HL-60 (cell line): ENCODE data around the gene INPP5B.
"Not testable (repeated sequence)": the region's sequence is repeated elsewhere in the genome, so short reads cannot be mapped to it uniquely, and the experiment has no call there.

Experiments used
- DNase-seq, 2 experiments: peaks; one replicate each; pipeline ENCODE4 v3.0.0-alpha.2; 2010 to 2020; ENCODE audit warnings: low read depth in 1 of 2, low spot score in 1 of 2
- H3K27ac ChIP-seq: fragments of 250-450 bp; sonication (Bioruptor Pico); replicated peaks from 2 replicates; pipeline ENCODE4 v1.5.1; 2020; ENCODE audit warnings: mild to moderate bottlenecking, moderate library complexity
- H3K27me3 ChIP-seq: fragments of 250-450 bp; sonication (Bioruptor Pico); 2 replicates; pipeline ENCODE4 v1.5.1; 2021; ENCODE audit warnings: mild to moderate bottlenecking, moderate library complexity; ENCODE audit not compliant: insufficient read depth, poor library complexity, severe bottlenecking
- H3K4me3 ChIP-seq: replicated peaks from 2 replicates; pipeline ENCODE4 v1.5.1; 2011; ENCODE audit warnings: mild to moderate bottlenecking, control low read depth, low read length; ENCODE audit not compliant: insufficient read depth
- CTCF ChIP-seq: IDR thresholded peaks from one replicate; pipeline ENCODE4 v1.5.1; 2011; ENCODE audit warnings: low read length, control low read depth, inconsistent platforms; ENCODE audit not compliant: insufficient read depth
- GABPA ChIP-seq: IDR thresholded peaks from 2 replicates; pipeline ENCODE4 v1.6.1; 2012; ENCODE audit warnings: low read depth
- POLR2AphosphoS5 ChIP-seq: IDR thresholded peaks from 2 replicates; pipeline ENCODE4 v1.6.1; 2012; ENCODE audit warnings: low read depth
- REST ChIP-seq: IDR thresholded peaks from 2 replicates; pipeline ENCODE4 v1.6.1; 2012; ENCODE audit warnings: low read depth; ENCODE audit not compliant: insufficient replicate concordance
- SPI1 ChIP-seq: IDR thresholded peaks from 2 replicates; pipeline ENCODE4 v1.6.1; 2012; ENCODE audit warnings: low read depth, mild to moderate bottlenecking, borderline replicate concordance

Gene INPP5B

DNA sequence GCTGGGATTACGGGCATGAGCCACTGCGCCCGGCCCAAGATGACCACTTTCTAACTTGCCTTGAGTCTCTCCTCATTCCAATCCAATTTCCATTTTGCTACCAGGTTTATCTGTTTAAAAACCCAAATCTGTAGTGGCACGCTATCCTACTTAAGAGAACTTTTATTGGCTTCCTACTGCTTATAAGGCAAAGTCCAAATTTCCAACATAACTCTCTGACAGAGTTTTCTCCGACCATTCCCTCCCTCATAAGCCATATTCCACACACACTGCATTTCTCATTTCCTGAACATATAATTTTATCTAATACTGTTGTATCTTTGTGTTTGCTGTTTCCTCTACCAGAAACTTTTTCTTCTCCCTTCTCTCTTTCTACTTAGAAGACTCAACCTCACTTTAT lies 27.7 kb upstream of the INPP5B start:
- Histone ChIP-seq H3K4me3 (no peak overlapping the region), H3K27ac (no peak overlapping the region), H3K27me3 (no peaks in the 10 kb centered on the region)
- DNase-seq: no peak
- no peak for TF ChIP-seq CTCF
- no peak for TF ChIP-seq GABPA
- no peak for TF ChIP-seq REST
- no peak for TF ChIP-seq POLR2AphosphoS5
- no peak for TF ChIP-seq SPI1

DNA sequence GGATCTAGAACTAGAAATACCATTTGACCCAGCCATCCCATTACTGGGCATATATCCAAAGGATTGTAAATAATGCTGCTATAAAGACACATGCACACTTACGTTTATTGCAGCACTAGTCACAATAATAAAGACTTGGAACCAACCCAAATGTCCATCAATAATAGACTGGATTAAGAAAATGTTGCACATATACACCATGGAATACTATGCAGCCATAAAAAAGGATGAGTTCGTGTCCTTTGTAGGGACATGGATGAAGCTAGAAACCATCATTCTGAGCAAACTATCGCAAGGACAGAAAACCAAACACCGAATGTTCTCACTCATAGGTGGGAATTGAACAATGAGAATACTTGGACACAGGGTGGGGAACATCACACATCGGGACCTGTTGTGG lies 26.8 kb upstream of the INPP5B start:
- not testable (repeated sequence) for H3K4me3 ChIP-seq, H3K27me3 ChIP-seq, H3K27ac ChIP-seq, DNase-seq

DNA sequence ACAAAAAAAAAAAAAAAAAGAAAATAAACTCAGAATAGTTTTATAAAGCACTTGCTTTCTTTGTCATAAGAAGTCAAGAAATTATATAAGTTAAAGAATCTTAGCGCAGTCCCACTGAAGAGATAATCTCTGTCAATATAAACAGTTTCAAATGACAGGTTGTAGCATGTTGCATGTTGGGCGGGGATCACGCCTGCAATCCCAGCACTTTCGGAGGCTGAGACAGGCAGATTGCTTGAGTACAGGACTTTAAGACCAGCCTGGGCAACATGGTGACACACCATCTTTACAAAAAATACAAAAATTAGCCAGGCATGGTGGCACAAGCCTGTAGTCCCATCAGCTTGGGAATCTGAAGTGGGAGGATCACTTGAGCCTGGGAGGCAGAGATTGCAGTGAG lies 18.4 kb upstream of the INPP5B start:
- no peaks in the 10 kb centered on the region for H3K27me3 ChIP-seq
- H3K27ac ChIP-seq: no peak overlapping the region
- TF ChIP-seq POLR2AphosphoS5 (no peak), SPI1 (no peak), GABPA (no peak), REST (no peak), CTCF (no peak)
- H3K4me3 ChIP-seq: no peak overlapping the region
- no peak for DNase-seq

DNA sequence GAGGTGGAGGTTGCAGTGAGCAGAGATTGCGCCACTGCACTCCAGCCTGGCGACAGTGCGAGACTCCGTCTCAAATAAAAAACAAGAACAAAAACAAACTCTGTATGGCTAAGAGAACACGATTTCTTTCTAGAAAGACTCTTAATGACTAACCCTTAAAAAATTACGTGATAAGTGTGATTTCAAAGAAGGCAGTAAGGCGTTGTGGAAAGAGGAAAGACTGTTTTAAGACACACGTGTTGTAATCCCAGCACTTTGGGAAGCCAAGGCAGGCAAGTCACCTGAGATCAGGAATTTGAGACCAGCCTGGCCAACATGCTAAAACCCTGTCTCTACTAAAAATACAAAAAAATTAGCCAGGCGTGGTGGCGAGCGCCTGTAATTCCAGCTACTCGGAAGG lies 17.3 kb upstream of the INPP5B start:
- not testable (repeated sequence) for DNase-seq, H3K4me3 ChIP-seq, H3K27ac ChIP-seq, H3K27me3 ChIP-seq

DNA sequence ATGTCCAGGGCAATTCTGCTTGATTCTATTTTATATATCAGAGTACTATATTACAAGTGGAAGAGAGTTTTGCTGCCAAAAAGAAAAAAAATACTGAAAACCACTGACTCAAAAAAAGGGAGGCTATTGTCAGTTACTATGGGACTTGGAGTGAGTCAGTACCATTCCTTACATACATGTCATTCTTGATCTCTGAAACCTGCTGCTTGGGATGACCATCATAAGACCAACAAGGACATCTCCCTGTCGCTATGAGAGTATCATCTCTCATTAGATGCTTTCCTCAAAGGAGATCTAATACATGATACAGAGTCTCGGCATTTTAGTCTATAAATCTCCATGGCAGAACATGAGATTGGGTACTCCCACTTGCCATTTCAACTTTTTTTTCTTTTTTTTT lies 11.8 kb upstream of the INPP5B start:
- Histone ChIP-seq H3K27me3 (no peaks in the 10 kb centered on the region), H3K4me3 (no peak overlapping the region), H3K27ac (no peak overlapping the region)
- no peak for DNase-seq
- TF ChIP-seq SPI1: no peak
- TF ChIP-seq GABPA: no peak
- TF ChIP-seq POLR2AphosphoS5: no peak
- TF ChIP-seq REST: no peak
- TF ChIP-seq CTCF: no peak
